ENCODE measurements around the gene ADAMTS2.
"Not testable (repeated sequence)": the region's sequence is repeated elsewhere in the genome, so short reads cannot be mapped to it uniquely, and the experiment has no call there.

Gene ADAMTS2

GRCh38 chr5:179292681-179293635, 52.3 kb downstream of the ADAMTS2 start:
- in situ Hi-C loops (cut with MboI; ENCODE audit: low sequenced_read_pairs) = no loop called here
- Histone ChIP-seq H3K4me3 (no peak overlapping the region), H3K9me3 (no peaks in the 10 kb centered on the region), H3K4me1 (no peaks in the 10 kb centered on the region), H3K36me3 (replicated peaks) (no peaks in the 10 kb centered on the region), H3K27me3 (ENCODE audit: low read depth) (no peaks in the 10 kb centered on the region)
- DNase-seq (ENCODE audit: low spot score in 2 of 2) = no peak

- no peak for DNase-seq (ENCODE audit: low spot score in 2 of 2)
- Histone ChIP-seq H3K9me3 (no peaks in the 10 kb centered on the region), H3K4me3 (no peak overlapping the region), H3K4me1 (no peaks in the 10 kb centered on the region), H3K27me3 (ENCODE audit: low read depth) (no peaks in the 10 kb centered on the region), H3K36me3 (replicated peaks) (no peaks in the 10 kb centered on the region)
- in situ Hi-C loops (cut with MboI; ENCODE audit: low sequenced_read_pairs) = no loop called here
Observed at GRCh38 chr5:179292202-179292601, 53.1 kb downstream of the ADAMTS2 start.

- Histone ChIP-seq H3K4me1 (no peaks in the 10 kb centered on the region), H3K9me3 (no peaks in the 10 kb centered on the region), H3K36me3 (replicated peaks) (no peaks in the 10 kb centered on the region), H3K27me3 (ENCODE audit: low read depth) (no peaks in the 10 kb centered on the region), H3K4me3 (no peak overlapping the region)
- DNase-seq (ENCODE audit: low spot score in 2 of 2) = no peak
- in situ Hi-C loops (cut with MboI; ENCODE audit: low sequenced_read_pairs) = no loop called here
Observed at GRCh38 chr5:179290681-179291540, 54.4 kb downstream of the ADAMTS2 start.

GRCh38 chr5:179289756-179290385, 55.4 kb downstream of the ADAMTS2 start:
- Histone ChIP-seq H3K4me1 (no peaks in the 10 kb centered on the region), H3K36me3 (replicated peaks) (no peaks in the 10 kb centered on the region), H3K27me3 (ENCODE audit: low read depth) (no peaks in the 10 kb centered on the region), H3K9me3 (no peaks in the 10 kb centered on the region), H3K4me3 (no peak overlapping the region)
- in situ Hi-C loops (cut with MboI; ENCODE audit: low sequenced_read_pairs) = no loop called here
- DNase-seq (ENCODE audit: low spot score in 2 of 2) = no peak

- no peak for DNase-seq (ENCODE audit: low spot score in 2 of 2)
- in situ Hi-C loops (cut with MboI; ENCODE audit: low sequenced_read_pairs) = no loop called here
- H3K27me3 ChIP-seq (ENCODE audit: low read depth) = no peaks in the 10 kb centered on the region
- no peak overlapping the region for H3K4me3 ChIP-seq
- H3K4me1 ChIP-seq = no peaks in the 10 kb centered on the region
- H3K36me3 ChIP-seq (replicated peaks) = no peaks in the 10 kb centered on the region
- no peaks in the 10 kb centered on the region for H3K9me3 ChIP-seq
Observed at GRCh38 chr5:179288809-179289185, 56.5 kb downstream of the ADAMTS2 start.

- Histone ChIP-seq H3K9me3 (no peaks in the 10 kb centered on the region), H3K36me3 (replicated peaks) (no peaks in the 10 kb centered on the region), H3K27me3 (ENCODE audit: low read depth) (no peaks in the 10 kb centered on the region), H3K4me1 (no peaks in the 10 kb centered on the region), H3K4me3 (no peak overlapping the region)
- DNase-seq (ENCODE audit: low spot score in 2 of 2) = no peak
- in situ Hi-C loops (cut with MboI; ENCODE audit: low sequenced_read_pairs) = no loop called here
Observed at GRCh38 chr5:179288101-179288808, 57.0 kb downstream of the ADAMTS2 start.

- no peak for DNase-seq (ENCODE audit: low spot score in 2 of 2)
- no peaks in the 10 kb centered on the region for H3K27me3 ChIP-seq (ENCODE audit: low read depth)
- in situ Hi-C loops (cut with MboI; ENCODE audit: low sequenced_read_pairs) = no loop called here
- no peaks in the 10 kb centered on the region for H3K9me3 ChIP-seq
- no peaks in the 10 kb centered on the region for H3K4me1 ChIP-seq
- H3K36me3 ChIP-seq (replicated peaks) = no peaks in the 10 kb centered on the region
- no peak overlapping the region for H3K4me3 ChIP-seq
Observed at GRCh38 chr5:179287631-179288030, 57.6 kb downstream of the ADAMTS2 start.

GRCh38 chr5:179287071-179287470, 58.2 kb downstream of the ADAMTS2 start:
- Histone ChIP-seq H3K9me3 (no peaks in the 10 kb centered on the region), H3K4me3 (no peak overlapping the region), H3K27me3 (ENCODE audit: low read depth) (no peaks in the 10 kb centered on the region), H3K4me1 (no peaks in the 10 kb centered on the region), H3K36me3 (replicated peaks) (no peaks in the 10 kb centered on the region)
- DNase-seq (ENCODE audit: low spot score in 2 of 2) = no peak
- in situ Hi-C loops (cut with MboI; ENCODE audit: low sequenced_read_pairs) = no loop called here

- H3K4me1 ChIP-seq; H3K27me3 ChIP-seq (ENCODE audit: low read depth): not testable (repeated sequence)
Observed at GRCh38 chr5:179285776-179286162, 59.5 kb downstream of the ADAMTS2 start.

GRCh38 chr5:179284751-179285631, 60.3 kb downstream of the ADAMTS2 start:
- no peak overlapping the region for H3K4me3 ChIP-seq
- no peaks in the 10 kb centered on the region for H3K9me3 ChIP-seq
- no peaks in the 10 kb centered on the region for H3K36me3 ChIP-seq (replicated peaks)
- in situ Hi-C loops (cut with MboI; ENCODE audit: low sequenced_read_pairs) = no loop called here
- H3K27me3 ChIP-seq (ENCODE audit: low read depth) = no peaks in the 10 kb centered on the region
- H3K4me1 ChIP-seq = no peaks in the 10 kb centered on the region
- DNase-seq (ENCODE audit: low spot score in 2 of 2) = no peak

More at GRCh38 chr5:179285776-179286162, 59.5 kb downstream of the ADAMTS2 start:
- DNase-seq (ENCODE audit: low spot score in 2 of 2); in situ Hi-C loops (cut with MboI; ENCODE audit: low sequenced_read_pairs); H3K36me3 ChIP-seq (replicated peaks); H3K4me3 ChIP-seq; H3K9me3 ChIP-seq: not testable (repeated sequence)

- H3K9me3 ChIP-seq; DNase-seq (ENCODE audit: low spot score in 2 of 2); H3K4me3 ChIP-seq; in situ Hi-C loops (cut with MboI; ENCODE audit: low sequenced_read_pairs); H3K36me3 ChIP-seq (replicated peaks); H3K4me1 ChIP-seq; H3K27me3 ChIP-seq (ENCODE audit: low read depth): not testable (repeated sequence)
Observed at GRCh38 chr5:179283908-179284307, 61.4 kb downstream of the ADAMTS2 start.

GRCh38 chr5:179281694-179282093, 63.6 kb downstream of the ADAMTS2 start:
- Histone ChIP-seq H3K27me3 (ENCODE audit: low read depth) (no peaks in the 10 kb centered on the region), H3K9me3 (no peaks in the 10 kb centered on the region), H3K4me1 (no peaks in the 10 kb centered on the region), H3K36me3 (replicated peaks) (no peaks in the 10 kb centered on the region), H3K4me3 (no peak overlapping the region)
- no peak for DNase-seq (ENCODE audit: low spot score in 2 of 2)
- in situ Hi-C loops (cut with MboI; ENCODE audit: low sequenced_read_pairs) = no loop called here

Data from HAP-1 (cell line).